Muscle of leg (tissue), 16 donors: ENCODE measurements around the gene PRPF8. TPM values are rescaled to one million over a fixed set of nuclear protein-coding genes. Genes with fewer than 3 reads are reported as not detected.

Experiments
- DNase-seq: peaks from one replicate; pipeline ENCODE4 v3.0.0; 2013
- H3K27ac ChIP-seq: one replicate; pipeline ENCODE4 v1.5.1; 2013; ENCODE audit warnings: mild to moderate bottlenecking, low read length, control low read depth
- H3K27me3 ChIP-seq: one replicate; pipeline ENCODE4 v1.6.1; 2013; ENCODE audit warnings: low read length; ENCODE audit not compliant: control insufficient read depth, insufficient read depth
- H3K36me3 ChIP-seq: one replicate; pipeline ENCODE4 v1.6.1; 2013; ENCODE audit warnings: low read length; ENCODE audit not compliant: control insufficient read depth, insufficient read depth
- H3K4me1 ChIP-seq: one replicate; pipeline ENCODE4 v1.6.1; 2013; ENCODE audit warnings: low read length; ENCODE audit not compliant: control insufficient read depth, insufficient read depth
- H3K4me3 ChIP-seq: one replicate; pipeline ENCODE4 v1.5.1; 2013; ENCODE audit warnings: low read length, control low read depth
- H3K9me3 ChIP-seq: replicated peaks from 2 replicates; pipeline ENCODE4 v1.6.1; 2013; ENCODE audit warnings: low read depth, low read length; ENCODE audit not compliant: control insufficient read depth
- WGBS: methylation state at CpG from one replicate; pipeline ENCODE4 v1.1.5; 2013; ENCODE audit warnings: missing lambda C conversion rate; ENCODE audit not compliant: insufficient coverage; 5-methylcytosine and 5-hydroxymethylcytosine counted together
- long read RNA-seq, 11 donors: transcript quantifications; one replicate each; lab custom pipeline, GENCODE V29; 2026
- polyA plus RNA-seq, 8 donors: library from polyadenylated mRNA; unstranded; fragments of 120-200 nt; gene quantifications; one replicate each; pipeline versions ENCODE4 v1.2.1 to v1.2.3, GENCODE V29; 2013; ENCODE audit warnings: inconsistent platforms in 1 of 8, low replicate concordance in 1 of 8; ENCODE audit not compliant: insufficient read length in 8 of 8, insufficient read depth in 1 of 8
- total RNA-seq: library from RNA; stranded (reverse); fragments of 120-200 nt; gene quantifications from one replicate; pipeline ENCODE4 v1.2.4, GENCODE V29; 2013

The PRPF8 gene
- total RNA-seq (99.0 TPM), polyA plus RNA-seq (100 to 1,000 TPM; 175 to 237 (median 212) TPM)
- long read RNA-seq, donor 1, partial matches to known transcripts: 14 of 18 reads
- long read RNA-seq, donor 1, other reads (novel, unspliced or antisense): 0 of 18 reads
- long read RNA-seq, donor 2, partial matches to known transcripts: 8 of 8 reads
- long read RNA-seq, donor 2, other reads (novel, unspliced or antisense): 0 of 8 reads
- long read RNA-seq, donor 3, full-length matches to known transcripts: 8 of 51 reads
- long read RNA-seq, donor 3, partial matches to known transcripts: 43 of 51 reads
- long read RNA-seq, donor 3, other reads (novel, unspliced or antisense): 0 of 51 reads
- long read RNA-seq, donor 4, partial matches to known transcripts: 7 of 9 reads
- long read RNA-seq, donor 4, other reads (novel, unspliced or antisense): 0 of 9 reads
- long read RNA-seq, donor 5, full-length matches to known transcripts: 5 of 82 reads
- long read RNA-seq, donor 5, partial matches to known transcripts: 77 of 82 reads
- long read RNA-seq, donor 5, other reads (novel, unspliced or antisense): 0 of 82 reads
- long read RNA-seq, donor 6, full-length matches to known transcripts: 7 of 51 reads
- long read RNA-seq, donor 6, partial matches to known transcripts: 44 of 51 reads
- long read RNA-seq, donor 6, other reads (novel, unspliced or antisense): 0 of 51 reads
- long read RNA-seq, donor 7, partial matches to known transcripts: 42 of 44 reads
- long read RNA-seq, donor 7, other reads (novel, unspliced or antisense): 0 of 44 reads
- long read RNA-seq, donor 8, full-length matches to known transcripts: 3 of 37 reads
- long read RNA-seq, donor 8, partial matches to known transcripts: 34 of 37 reads
- long read RNA-seq, donor 8, other reads (novel, unspliced or antisense): 0 of 37 reads
- long read RNA-seq, donor 9, full-length matches to known transcripts: 8 of 51 reads
- long read RNA-seq, donor 9, partial matches to known transcripts: 43 of 51 reads
- long read RNA-seq, donor 9, other reads (novel, unspliced or antisense): 0 of 51 reads
- long read RNA-seq, donor 10, full-length matches to known transcripts: 8 of 674 reads
- long read RNA-seq, donor 10, partial matches to known transcripts: 576 of 674 reads
- long read RNA-seq, donor 10, other reads (novel, unspliced or antisense): 90 of 674 reads
- long read RNA-seq, donor 11, partial matches to known transcripts: 59 of 63 reads
- long read RNA-seq, donor 11, other reads (novel, unspliced or antisense): 0 of 63 reads

GRCh38 chr17:1684378-1685189 is at the start of gene PRPF8:
Gene PRPF8 (minus strand): TSS chr17:1684867. CDS start chr17:1684571, 296 bp downstream.
- Histone ChIP-seq H3K9me3 (no peaks in the 10 kb centered on the region), H3K4me1 (peaks cover 11% of the 10 kb centered on the region), H3K4me3 (peak within 1 kb of the TSS; percentile 87), H3K27me3 (no peaks in the 10 kb centered on the region), H3K36me3 (peaks cover 34% of the 10 kb centered on the region), H3K27ac (peak within 1 kb of the TSS; percentile 94)
- peak; percentile 99 for DNase-seq
- WGBS: under 1% methylated on average over 61 of the region's 72 CpGs

GRCh38 chr17:1733759-1734158 is 49.1 kb upstream of the PRPF8 start:
- peaks cover 52% of the 10 kb centered on the region for H3K4me1 ChIP-seq
- 93% methylated on average over 38 of the region's 38 CpGs for whole genome bisulfite sequencing
- H3K27me3 ChIP-seq: no peaks in the 10 kb centered on the region
- no peak for DNase-seq
- H3K27ac ChIP-seq: peak overlapping the region; percentile 91
- H3K4me3 ChIP-seq: no peak overlapping the region
- peaks cover 51% of the 10 kb centered on the region for H3K36me3 ChIP-seq
- no peaks in the 10 kb centered on the region for H3K9me3 ChIP-seq

DNA sequence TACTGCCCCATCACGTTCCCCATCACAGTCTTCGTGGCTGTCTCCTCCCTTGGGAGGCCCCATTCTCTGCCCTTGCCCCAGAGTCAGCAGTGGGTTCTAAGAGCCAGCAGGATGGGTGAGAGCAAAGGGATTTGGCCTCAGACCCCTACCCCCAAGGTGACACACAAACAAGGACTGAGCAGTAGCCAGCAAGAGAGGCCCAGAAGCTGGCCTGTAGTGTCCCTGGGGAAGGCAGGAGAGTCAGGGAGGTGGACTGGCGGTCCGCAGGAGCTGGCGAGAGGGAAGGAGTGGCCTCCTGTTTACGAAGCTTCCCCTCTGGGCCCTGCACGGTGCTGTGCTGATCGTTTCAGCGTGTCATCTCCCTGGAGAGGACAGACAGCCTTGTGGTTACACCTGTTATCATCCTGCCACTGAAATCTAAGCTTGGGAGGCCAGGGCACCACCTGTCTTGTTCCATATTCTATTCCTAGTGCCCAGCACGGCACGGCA is 48.2 kb upstream of the PRPF8 start:
- peak; percentile 57 for DNase-seq
- H3K27ac ChIP-seq: peak overlapping the region; percentile 91
- H3K9me3 ChIP-seq: no peaks in the 10 kb centered on the region
- no peaks in the 10 kb centered on the region for H3K27me3 ChIP-seq
- 77% methylated on average over 4 of the region's 11 CpGs for WGBS
- H3K36me3 ChIP-seq: peaks cover 52% of the 10 kb centered on the region
- H3K4me1 ChIP-seq: peaks cover 52% of the 10 kb centered on the region
- H3K4me3 ChIP-seq: no peak overlapping the region

DNA sequence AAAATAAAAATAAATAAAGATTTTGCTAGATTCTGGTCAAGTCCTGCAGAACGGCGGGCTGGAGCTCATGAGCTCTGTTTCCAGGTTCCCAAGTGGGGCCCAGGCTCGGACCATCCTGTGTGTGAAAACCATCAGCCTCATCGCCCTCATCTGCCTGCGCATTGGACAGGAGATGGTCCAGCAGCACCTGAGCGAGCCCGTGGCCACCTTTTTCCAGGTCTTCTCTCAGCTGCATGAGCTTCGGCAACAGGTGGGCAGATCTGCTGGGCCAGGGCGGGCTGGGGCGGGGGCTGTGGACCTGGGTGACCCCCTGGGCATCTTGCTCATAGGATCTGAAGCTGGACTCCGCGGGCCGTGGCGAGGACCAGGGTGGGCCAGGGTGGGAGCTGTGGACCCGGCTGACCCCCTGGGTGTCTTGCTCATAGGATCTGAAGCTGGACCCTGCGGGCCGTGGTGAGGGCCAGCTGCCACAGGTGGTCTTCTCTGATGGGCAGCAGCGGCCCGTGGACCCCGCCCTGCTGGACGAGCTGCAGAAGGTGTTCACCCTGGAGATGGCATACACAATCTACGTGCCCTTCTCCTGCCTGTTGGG is 47.7 kb upstream of the PRPF8 start:
- H3K27me3 ChIP-seq: no peaks in the 10 kb centered on the region
- peak overlapping the region; percentile 91 for H3K27ac ChIP-seq
- peaks cover 52% of the 10 kb centered on the region for H3K4me1 ChIP-seq
- no peak overlapping the region for H3K4me3 ChIP-seq
- 89% methylated on average over 22 of the region's 22 CpGs for WGBS
- peaks cover 52% of the 10 kb centered on the region for H3K36me3 ChIP-seq
- H3K9me3 ChIP-seq: no peaks in the 10 kb centered on the region
- DNase-seq: no peak

DNA sequence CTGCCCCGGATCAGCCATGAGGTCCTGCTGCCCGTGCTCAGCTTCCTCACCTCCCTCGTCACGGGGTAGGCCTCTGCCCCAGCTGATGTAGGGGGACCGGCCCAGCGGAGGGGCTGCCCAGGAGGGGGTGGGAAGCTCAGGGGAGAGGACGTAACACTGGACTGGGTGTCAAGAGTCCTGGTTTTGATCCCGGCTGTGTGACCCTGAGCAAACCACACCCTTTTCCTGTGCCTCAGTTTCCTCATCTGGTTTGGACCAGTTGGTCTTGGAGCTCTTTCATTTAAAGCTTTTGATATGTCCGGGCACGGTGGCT is 46.5 kb upstream of the PRPF8 start:
- Histone ChIP-seq H3K4me3 (no peak overlapping the region), H3K4me1 (peaks cover 43% of the 10 kb centered on the region), H3K27me3 (no peaks in the 10 kb centered on the region), H3K9me3 (no peaks in the 10 kb centered on the region), H3K36me3 (peaks cover 56% of the 10 kb centered on the region), H3K27ac (peak overlapping the region; percentile 92)
- DNase-seq: no peak
- WGBS: 80% methylated on average over 2 of the region's 10 CpGs

DNA sequence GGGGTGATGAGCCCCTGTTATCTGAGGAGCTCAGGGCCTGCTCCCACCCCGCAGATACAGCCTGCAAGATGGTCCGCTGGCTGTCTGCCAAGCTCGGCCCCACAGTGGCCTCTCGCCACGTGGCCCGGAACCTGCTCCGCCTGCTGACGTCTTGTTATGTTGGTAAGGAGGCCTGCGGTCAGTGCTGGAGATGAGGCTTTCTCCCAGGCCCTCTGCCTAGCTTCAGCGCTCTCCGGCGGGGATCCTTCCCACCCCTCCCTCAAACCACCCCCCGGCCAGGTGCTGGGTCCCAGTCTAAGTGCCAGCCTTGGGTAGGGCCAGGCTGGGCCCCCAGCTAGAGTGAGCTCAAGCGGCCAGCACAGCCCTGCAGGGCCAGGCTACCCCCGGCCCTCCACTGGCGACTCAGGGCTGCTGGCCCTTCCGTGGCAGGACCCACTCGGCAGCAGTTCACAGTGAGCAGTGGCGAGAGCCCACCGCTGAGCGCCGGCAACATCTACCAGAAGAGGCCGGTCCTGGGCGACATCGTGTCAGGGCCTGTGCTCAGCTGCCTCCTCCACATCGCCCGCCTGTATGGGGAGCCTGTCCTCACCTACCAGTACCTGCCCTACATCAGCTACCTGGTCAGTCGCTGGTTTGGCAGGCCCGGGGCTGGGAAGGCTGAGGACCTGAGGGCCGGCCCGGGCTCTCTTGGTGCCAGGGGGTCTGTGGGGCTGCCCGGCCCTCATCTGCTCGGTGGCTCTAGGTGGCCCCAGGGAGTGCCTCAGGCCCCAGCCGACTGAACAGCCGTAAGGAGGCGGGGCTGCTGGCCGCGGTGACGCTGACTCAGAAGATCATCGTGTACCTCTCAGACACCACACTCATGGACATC is 45.9 kb upstream of the PRPF8 start:
- H3K36me3 ChIP-seq: peaks cover 52% of the 10 kb centered on the region
- H3K9me3 ChIP-seq: no peaks in the 10 kb centered on the region
- peaks cover 43% of the 10 kb centered on the region for H3K4me1 ChIP-seq
- H3K4me3 ChIP-seq: no peak overlapping the region
- no peaks in the 10 kb centered on the region for H3K27me3 ChIP-seq
- 79% methylated on average over 29 of the region's 40 CpGs for WGBS
- H3K27ac ChIP-seq: peak overlapping the region; percentile 92
- peak; percentile 91 for DNase-seq

DNA sequence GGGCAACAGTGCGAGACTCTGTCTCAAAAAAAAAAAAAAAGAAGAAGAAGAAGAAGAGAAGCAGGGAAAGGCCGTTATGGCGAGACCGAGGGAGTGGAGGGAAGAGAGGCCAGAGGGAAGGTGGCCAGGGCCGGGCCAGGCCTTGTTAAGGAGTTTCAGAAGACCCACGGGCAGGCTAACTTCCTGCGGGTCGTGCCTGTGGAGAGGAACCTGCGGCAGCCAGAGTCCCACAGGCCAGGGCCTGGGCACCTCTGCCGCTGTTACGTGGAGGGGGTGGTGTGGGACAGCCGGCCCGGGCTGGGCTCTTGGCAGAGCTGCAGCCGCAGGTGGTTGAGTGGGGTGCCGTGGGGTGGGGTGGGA is 45.3 kb upstream of the PRPF8 start:
- peaks cover 51% of the 10 kb centered on the region for H3K36me3 ChIP-seq
- no peak overlapping the region for H3K4me3 ChIP-seq
- 42% methylated on average over 15 of the region's 15 CpGs for WGBS

GRCh38 chr17:1727876-1728630 is 43.4 kb upstream of the PRPF8 start:
- Histone ChIP-seq H3K36me3 (peaks cover 33% of the 10 kb centered on the region), H3K9me3 (no peaks in the 10 kb centered on the region), H3K27ac (no peak overlapping the region), H3K27me3 (no peaks in the 10 kb centered on the region), H3K4me1 (peaks cover 52% of the 10 kb centered on the region), H3K4me3 (no peak overlapping the region)
- 82% methylated on average over 28 of the region's 28 CpGs for WGBS
- no peak for DNase-seq

More for the DNA sequence above, 45.3 kb upstream of the PRPF8 start:
- Histone ChIP-seq H3K9me3 (no peaks in the 10 kb centered on the region), H3K27ac (peak overlapping the region; percentile 92), H3K27me3 (no peaks in the 10 kb centered on the region), H3K4me1 (peaks cover 50% of the 10 kb centered on the region)
- DNase-seq: no peak
